HG02642 (cell line): ENCODE data around the gene WDR91.
A peak's percentile ranks its signal among the peaks of the same experiment; 100 is the strongest.

Experiments
- ATAC-seq: cut with Tn5 transposase; IDR thresholded peaks from one replicate; pipeline ENCODE4 v1.9.1; 2021; ENCODE audit warnings: mild to moderate bottlenecking; ENCODE audit not compliant: unreplicated experiment, poor library complexity

Gene WDR91

DNA sequence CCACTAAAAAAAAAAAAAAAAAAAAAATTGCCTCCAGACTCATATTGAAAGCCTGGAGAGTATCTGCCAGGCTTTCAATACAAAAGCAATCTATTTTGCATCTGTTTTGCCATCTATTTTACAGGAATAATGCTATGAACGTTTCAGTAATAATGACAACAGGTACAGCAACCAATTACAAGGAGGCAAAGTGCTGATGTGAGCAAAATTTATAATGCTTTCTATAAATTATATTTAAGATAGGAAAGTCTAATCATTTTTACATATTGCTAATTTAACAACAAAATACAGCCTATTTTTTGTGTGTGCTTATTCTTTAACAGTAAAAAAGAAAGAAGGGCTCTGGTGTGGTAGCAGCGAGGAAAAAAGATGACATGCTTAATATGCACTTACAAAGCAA is 10.0 kb downstream of the WDR91 start:
- ATAC-seq: no peak

DNA sequence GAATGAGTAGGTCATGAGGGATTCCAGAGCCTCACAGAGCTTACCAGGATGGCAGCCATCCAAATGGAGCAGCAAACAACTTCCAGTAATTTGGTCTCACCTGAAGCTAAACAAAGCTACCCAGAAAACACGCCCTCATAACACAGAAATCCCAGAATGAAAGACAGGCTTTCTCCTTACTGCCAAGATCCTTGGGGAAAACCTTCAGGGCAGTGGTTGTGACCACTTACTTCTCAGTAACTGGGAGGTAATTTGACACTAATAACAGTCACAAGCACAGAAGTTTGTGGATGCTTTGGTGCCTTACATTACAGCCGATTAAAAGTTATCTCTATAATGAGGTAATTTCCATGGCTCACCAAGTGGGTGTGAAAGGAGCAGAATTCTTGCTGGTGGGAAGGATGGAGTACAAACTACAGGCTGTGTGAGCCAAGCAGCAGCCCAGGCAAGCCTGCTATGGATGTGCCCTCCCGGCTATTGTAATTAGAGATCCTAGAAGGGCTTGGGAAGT is 10.4 kb downstream of the WDR91 start:
- no peak for ATAC-seq

GRCh38 chr7:135199439-135199838 is 11.9 kb downstream of the WDR91 start:
- ATAC-seq: no peak

- ATAC-seq: no peak
These were observed 13.2 kb downstream of the WDR91 start for GRCh38 chr7:135197906-135198655.

DNA sequence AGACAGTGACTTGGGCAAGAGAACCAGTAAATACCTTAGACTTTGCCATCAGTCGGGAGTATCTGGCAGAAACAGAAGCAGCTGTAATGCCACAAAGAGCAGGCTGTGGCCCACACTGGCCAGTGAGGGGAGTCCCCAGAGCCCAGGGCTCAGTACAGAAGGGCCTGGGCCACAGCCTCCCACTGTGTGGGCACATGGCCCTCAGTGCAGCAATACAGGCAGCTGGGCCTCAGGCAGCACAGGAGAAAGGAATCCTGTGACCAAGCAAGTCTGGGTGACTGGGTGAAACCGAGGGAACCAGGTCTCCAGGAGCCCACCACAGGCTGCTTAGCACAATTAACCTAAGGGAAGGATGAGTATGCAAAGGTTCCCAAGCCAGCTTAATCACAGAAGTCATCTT is 14.0 kb downstream of the WDR91 start:
- no peak for ATAC-seq

DNA sequence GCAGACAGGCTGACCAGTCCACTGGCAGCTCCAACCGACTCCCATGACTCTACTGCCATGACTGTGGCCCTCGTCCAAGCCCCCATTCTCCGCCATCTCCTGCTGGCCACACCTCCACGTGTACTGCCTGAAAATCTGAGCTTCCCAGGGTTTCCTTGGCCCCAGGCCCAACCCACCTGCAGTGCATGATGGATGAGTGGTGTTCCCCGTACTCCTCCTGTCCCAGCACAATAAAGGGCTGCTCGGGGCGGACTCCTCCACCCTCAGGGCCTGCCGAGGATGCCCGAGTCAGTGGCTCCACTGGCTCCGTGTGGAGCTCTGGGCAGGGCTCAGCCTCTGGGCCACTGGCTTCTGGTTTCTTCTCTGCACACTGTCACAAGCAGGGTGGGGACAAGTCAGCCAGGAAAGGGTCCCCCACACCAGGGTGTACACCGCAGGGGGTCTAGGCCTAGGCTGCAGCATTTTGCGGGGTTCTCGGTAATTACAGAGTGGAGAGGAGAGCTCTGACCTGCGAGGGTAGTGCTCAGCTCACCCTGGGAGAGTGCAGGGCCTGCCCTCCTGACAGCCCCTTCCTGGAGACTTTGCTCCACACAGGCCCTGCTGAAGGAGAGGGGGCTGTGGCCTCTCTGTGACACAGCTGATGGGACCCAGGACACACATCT is 15.2 kb downstream of the WDR91 start:
- no peak for ATAC-seq

- no peak for ATAC-seq
These were observed 16.2 kb downstream of the WDR91 start for GRCh38 chr7:135195156-135195555.

GRCh38 chr7:135194494-135195095 is 16.7 kb downstream of the WDR91 start:
- ATAC-seq: no peak

DNA sequence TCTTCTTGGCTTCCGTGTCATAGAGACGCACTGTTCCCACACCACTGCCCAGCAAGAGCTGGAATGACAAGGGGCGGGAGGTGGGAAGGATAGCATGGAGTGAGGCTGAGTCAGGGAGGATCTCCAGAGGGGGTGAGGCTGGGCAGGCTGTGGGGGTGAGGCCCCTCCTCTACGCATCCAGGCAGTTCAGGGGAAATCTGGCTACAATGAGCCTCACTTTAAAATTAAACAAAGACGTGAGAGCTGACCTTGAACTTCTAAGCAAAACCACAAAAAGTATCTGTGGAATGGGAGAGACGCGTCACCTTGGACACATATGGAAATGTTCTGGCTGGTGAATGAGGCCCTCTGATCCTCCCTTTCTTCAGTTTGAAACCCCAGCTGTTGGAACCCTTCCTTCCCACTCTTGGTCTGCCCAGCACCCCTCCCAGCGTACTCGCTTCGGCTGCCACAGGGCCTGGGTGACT is 17.7 kb downstream of the WDR91 start:
- ATAC-seq: no peak

GRCh38 chr7:135192914-135193536 is 18.3 kb downstream of the WDR91 start:
- no peak for ATAC-seq

DNA sequence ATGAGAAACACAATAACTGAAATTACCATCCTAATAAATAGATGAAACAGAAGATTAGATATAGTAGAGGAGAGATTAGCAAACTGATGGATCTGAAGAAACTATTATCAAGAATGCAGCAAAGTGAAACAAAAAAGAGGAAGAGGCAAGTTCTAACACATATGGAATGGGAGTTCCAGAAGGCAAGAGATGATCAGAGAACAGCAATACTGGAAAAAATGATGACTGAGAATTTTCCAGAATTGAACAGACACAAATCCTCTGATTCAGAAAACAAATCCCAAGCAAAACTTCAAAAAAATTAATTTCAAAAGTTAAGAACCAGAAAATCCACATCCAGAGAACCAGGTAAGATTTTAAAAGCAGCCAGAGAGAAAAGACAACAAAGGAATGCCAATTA is 20.6 kb downstream of the WDR91 start:
- no peak for ATAC-seq

DNA sequence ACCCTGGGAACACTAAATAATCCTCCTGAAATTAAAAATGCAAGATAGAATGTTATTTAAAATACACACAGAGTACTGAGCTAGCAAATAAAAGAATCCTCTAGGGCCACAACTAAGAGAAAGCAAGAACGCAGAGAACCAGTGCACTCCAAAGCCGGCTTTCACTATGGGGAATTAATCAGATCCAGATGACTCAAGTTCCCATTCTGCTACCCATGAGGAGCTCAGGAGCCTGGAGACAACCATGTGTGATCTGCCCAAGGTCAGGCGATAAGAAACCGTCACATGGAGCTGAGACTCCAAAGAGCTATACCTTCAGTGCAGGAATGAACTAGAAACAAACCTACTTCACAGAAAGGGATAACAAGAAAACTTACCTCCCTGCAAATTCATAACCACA is 21.4 kb downstream of the WDR91 start:
- no peak for ATAC-seq

GRCh38 chr7:135189221-135189662 is 22.1 kb downstream of the WDR91 start:
- ATAC-seq: no peak

DNA sequence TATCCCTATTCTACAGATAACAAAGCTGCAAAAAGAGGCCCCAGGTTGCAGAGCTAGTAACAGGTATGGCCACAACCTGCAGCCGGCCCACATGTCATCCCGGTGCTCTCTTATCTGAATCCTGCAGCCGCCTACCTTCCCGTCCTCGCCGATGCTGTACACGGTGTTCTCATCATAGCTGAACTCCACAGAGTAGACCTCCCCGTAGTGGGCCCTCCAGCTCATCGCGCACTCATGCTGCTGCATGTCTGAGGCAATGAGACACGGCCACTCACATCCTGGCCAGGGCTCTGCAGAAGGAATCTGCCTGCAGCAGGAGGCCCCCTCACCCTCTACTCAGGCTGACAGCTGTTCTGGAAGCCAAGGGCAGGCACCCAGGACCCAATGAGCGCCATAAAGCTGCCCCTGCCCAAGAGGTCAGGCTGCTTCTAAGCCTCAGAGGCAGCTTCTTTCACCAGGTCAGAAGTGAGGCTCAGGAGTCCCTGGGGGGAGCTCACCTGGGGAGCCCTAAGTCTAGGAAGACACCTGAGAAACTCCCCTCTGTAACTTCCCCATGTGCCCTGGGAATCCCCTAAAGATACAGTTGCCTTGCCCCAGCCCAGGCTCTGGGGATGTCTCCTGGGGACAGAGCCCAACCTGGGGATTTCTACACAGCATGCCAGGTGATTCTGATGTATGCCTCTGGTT is 22.9 kb downstream of the WDR91 start:
- ATAC-seq: peak; percentile 47

- no peak for ATAC-seq
These were observed 24.5 kb downstream of the WDR91 start for GRCh38 chr7:135186841-135187253.

- ATAC-seq: no peak
These were observed 25.1 kb downstream of the WDR91 start for GRCh38 chr7:135186261-135186540.

DNA sequence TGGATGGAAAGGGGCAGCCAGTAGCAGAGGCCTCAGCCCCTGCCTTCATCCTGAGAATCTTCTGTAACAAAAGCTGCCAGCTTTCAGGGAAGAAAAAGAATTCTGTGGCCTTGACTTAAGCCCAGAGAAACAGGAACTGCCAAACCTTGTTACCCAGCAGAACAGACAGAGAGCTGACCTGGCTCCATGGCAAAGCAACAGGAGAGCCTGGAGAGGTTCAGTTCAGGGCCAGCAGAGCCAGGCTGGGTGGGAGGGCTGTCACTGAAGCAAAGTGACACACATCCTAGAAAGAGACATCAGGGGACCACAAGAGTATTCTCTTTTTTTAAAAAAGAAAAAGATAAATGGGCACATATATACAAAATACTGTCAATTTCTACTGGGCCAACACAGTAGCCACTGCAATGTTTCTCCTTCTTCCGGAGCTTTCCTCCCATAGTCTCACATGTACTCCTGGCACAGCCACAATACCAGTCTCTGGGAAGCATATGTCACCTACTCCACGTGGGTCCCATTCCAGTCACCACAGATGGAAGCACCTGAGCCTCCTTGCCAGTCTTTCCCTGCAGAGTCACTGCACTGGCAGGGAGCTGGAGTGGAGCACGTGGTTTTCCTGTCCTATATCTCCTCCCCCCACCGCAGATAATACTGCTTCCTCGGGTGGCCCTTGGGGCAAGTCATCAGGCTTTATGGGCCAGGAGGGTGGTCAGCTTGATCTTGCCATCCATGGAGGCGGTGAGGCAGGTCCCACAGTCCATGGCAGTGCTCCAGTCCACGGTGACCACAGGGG is 25.7 kb downstream of the WDR91 start:
- ATAC-seq: no peak

DNA sequence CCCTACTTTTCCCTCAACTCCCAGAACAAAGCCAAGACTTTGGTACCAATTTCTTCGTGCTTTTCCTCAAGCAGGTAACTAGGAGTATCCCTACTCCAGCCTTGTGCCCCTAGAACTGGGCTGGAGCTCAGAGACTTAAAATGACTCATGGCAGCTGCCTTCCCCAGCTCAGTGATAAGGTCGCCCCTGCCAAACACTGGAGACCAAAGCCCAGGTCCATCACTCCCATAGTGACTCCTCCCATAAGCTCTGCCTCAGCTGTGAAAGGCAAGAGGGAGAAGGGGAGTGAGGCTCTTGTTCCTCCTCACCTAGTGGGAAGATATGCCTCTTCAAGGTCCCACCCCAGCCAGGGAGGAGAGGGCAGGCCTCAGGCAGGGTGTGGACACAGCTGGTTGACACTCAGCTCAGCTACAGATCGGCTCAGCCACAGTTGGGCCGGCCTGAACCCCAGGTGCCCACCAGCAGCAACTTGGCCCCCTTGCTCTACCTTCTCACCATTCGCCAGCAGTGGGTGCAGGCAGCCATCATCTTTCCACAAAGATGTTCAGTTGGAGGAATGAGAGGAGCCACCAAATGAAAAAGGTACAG is 27.0 kb downstream of the WDR91 start:
- no peak for ATAC-seq

- ATAC-seq: no peak
These were observed 27.8 kb downstream of the WDR91 start for GRCh38 chr7:135183478-135183877.
